GM03348 (cell line): ENCODE results near the gene TEAD2.

Source experiments
- DNase-seq: peaks from one replicate; pipeline ENCODE4 v3.0.0; 2012; ENCODE audit warnings: low spot score

TEAD2 gene

GRCh38 chr19:49362048-49362928 lies at the start of gene TEAD2:
Gene TEAD2, minus strand, starts transcription at chr19:49362416. Its CDS starts 2,341 bp downstream, at chr19:49360075.
- DNase-seq = peak; percentile 93

- no peak for DNase-seq
Measured at GRCh38 chr19:49411681-49412326, 49.6 kb upstream of the TEAD2 start.

- no peak for DNase-seq
Measured at GRCh38 chr19:49409441-49410029, 47.3 kb upstream of the TEAD2 start.

- no peak for DNase-seq
Measured at GRCh38 chr19:49408816-49409440, 46.7 kb upstream of the TEAD2 start.

GRCh38 chr19:49407482-49408015 lies 45.3 kb upstream of the TEAD2 start:
- no peak for DNase-seq

- no peak for DNase-seq
Measured at GRCh38 chr19:49407079-49407478, 44.9 kb upstream of the TEAD2 start.

GRCh38 chr19:49403404-49404187 lies 41.4 kb upstream of the TEAD2 start:
- no peak for DNase-seq

GRCh38 chr19:49400029-49400428 lies 37.8 kb upstream of the TEAD2 start:
- DNase-seq = no peak

- DNase-seq = no peak
Measured at GRCh38 chr19:49398931-49399330, 36.7 kb upstream of the TEAD2 start.

GRCh38 chr19:49398001-49398615 lies 35.9 kb upstream of the TEAD2 start:
- no peak for DNase-seq

GRCh38 chr19:49396738-49397505 lies 34.7 kb upstream of the TEAD2 start:
- no peak for DNase-seq

GRCh38 chr19:49395581-49396407 lies 33.6 kb upstream of the TEAD2 start:
- no peak for DNase-seq

GRCh38 chr19:49393881-49394280 lies 31.7 kb upstream of the TEAD2 start:
- no peak for DNase-seq

- peak; percentile 87 for DNase-seq
Measured at GRCh38 chr19:49391581-49392399, 29.6 kb upstream of the TEAD2 start.

GRCh38 chr19:49390929-49391359 lies 28.7 kb upstream of the TEAD2 start:
- no peak for DNase-seq

GRCh38 chr19:49390131-49390928 lies 28.1 kb upstream of the TEAD2 start:
- DNase-seq = no peak

- no peak for DNase-seq
Measured at GRCh38 chr19:49389406-49389805, 27.2 kb upstream of the TEAD2 start.
